DND-41 (cell line): ENCODE results near the gene UBE3C.

Experiments used
- ATAC-seq: fragments of 200-7000 bp; cut with Tn5 transposase; 3 replicates; pipeline ENCODE4 v1.9.1; 2021; ENCODE audit warnings: low read depth; ENCODE audit not compliant: insufficient read depth
- DNase-seq: peaks from one replicate; pipeline ENCODE4 v3.0.0-alpha.2; 2020
- H2AFZ ChIP-seq: 2 replicates; pipeline ENCODE4 v1.6.0; 2012; ENCODE audit warnings: low read depth, low read length
- H3K27ac ChIP-seq: 2 replicates; pipeline ENCODE4 v1.5.1; 2012; ENCODE audit warnings: low read length, inconsistent platforms
- H3K27me3 ChIP-seq: fragments of 200-600 bp; sonication (generic); 2 replicates; pipeline ENCODE4 v1.6.0; 2012; ENCODE audit warnings: low read length, mild to moderate bottlenecking, inconsistent platforms; ENCODE audit not compliant: insufficient read depth, poor library complexity
- H3K36me3 ChIP-seq: 2 replicates; pipeline ENCODE4 v1.5.1; 2012; ENCODE audit warnings: low read length, inconsistent platforms; ENCODE audit not compliant: insufficient read depth
- H3K4me1 ChIP-seq: 2 replicates; pipeline ENCODE4 v1.5.1; 2012; ENCODE audit warnings: mild to moderate bottlenecking, low read length; ENCODE audit not compliant: insufficient read depth
- H3K4me2 ChIP-seq: 2 replicates; pipeline ENCODE4 v1.6.0; 2012; ENCODE audit warnings: mild to moderate bottlenecking, moderate library complexity, low read length, inconsistent platforms; ENCODE audit not compliant: insufficient read depth
- H3K4me3 ChIP-seq, 2 experiments: fragments of 200-600 bp in 1 of 2; shearing (Covaris generic) in 1 of 2; 2 replicates each; pipeline ENCODE4 v1.5.1; 2012 to 2016; ENCODE audit warnings: inconsistent platforms in 2 of 2, low read length in 2 of 2, mild to moderate bottlenecking in 2 of 2, low read depth in 1 of 2, moderate library complexity in 1 of 2
- H3K79me2 ChIP-seq: 2 replicates; pipeline ENCODE4 v1.6.0; 2012; ENCODE audit warnings: low read length, inconsistent platforms; ENCODE audit not compliant: insufficient read depth
- H3K9ac ChIP-seq: 2 replicates; pipeline ENCODE4 v1.6.0; 2012; ENCODE audit warnings: low read depth, mild to moderate bottlenecking, inconsistent platforms, low read length, moderate library complexity
- H3K9me3 ChIP-seq: 2 replicates; pipeline ENCODE4 v1.5.1; 2012; ENCODE audit warnings: low read length, moderate library complexity, mild to moderate bottlenecking, inconsistent platforms; ENCODE audit not compliant: insufficient read depth, severe bottlenecking
- H4K20me1 ChIP-seq: 2 replicates; pipeline ENCODE4 v1.6.0; 2012; ENCODE audit warnings: low read length; ENCODE audit not compliant: insufficient read depth
- CTCF ChIP-seq: IDR thresholded peaks from 2 replicates; pipeline ENCODE4 v1.5.1; 2012; ENCODE audit warnings: borderline replicate concordance, low read length, moderate library complexity, mild to moderate bottlenecking; ENCODE audit not compliant: poor library complexity, severe bottlenecking; ENCODE audit errors: extremely low read depth
- EZH2 ChIP-seq: IDR thresholded peaks from 3 replicates; pipeline ENCODE4 v1.6.1; 2012; ENCODE audit warnings: borderline replicate concordance, low read depth, mild to moderate bottlenecking, moderate library complexity, low read length, inconsistent platforms; ENCODE audit not compliant: severe bottlenecking

Gene UBE3C

DNA sequence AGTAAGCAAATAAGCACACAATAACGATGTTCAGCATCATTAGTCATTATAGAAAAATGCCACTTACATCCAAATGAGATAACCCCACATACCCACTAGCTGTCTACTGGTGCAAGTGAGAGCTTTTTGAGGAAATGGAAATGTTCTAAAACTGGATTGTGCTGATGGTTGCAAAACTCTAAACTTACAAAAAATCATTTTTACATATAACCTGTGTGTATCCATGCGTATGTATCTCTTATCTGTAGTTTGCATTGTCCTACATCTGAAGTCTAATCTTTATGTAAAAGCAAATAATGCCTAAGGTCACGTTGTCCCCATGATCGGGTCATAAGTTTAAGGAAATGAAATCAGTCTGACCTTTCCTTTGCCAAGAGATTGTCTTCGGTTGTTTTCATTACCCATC, 116.5 kb downstream of the UBE3C start:
- Histone ChIP-seq H3K79me2 (no peaks in the 10 kb centered on the region; the same call in 1 of the 2 replicates), H3K27me3 (no peaks in the 10 kb centered on the region), H4K20me1 (no peaks in the 10 kb centered on the region; the same call in 1 of the 2 replicates), H3K9me3 (no peaks in the 10 kb centered on the region), H3K9ac (no peak overlapping the region), H3K4me1 (no peaks in the 10 kb centered on the region), H3K36me3 (peaks cover 93% of the 10 kb centered on the region), H3K27ac (no peak overlapping the region), H2AFZ (no peak overlapping the region), H3K4me2 (no peak overlapping the region), H3K4me3 (no peak overlapping the region)
- no peak for TF ChIP-seq EZH2
- no peak for TF ChIP-seq CTCF
- DNase-seq (no peak), ATAC-seq (no peak)

DNA sequence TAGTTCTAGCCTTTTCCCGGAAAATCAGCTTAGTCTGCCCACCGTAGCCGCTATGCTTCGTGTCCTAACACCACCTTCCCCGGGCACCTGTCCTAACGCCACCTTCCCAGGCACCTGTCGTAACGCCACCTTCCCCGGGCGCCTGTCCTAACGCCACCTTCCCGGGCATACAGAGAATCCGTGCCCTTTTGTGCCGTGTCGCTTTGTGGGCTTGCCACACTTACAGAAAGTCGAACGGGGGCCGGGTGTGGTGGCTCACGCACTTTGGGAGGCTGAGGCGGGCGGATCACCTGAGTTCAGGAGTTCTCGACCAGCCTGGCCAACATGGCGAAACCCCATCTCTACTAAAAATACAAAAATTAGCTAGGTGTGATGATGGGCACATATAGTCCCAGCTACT, 124.4 kb downstream of the UBE3C start:
- H4K20me1 ChIP-seq = peaks cover 9% of the 10 kb centered on the region
- no peak for TF ChIP-seq EZH2
- TF ChIP-seq CTCF = no peak
- no peak for ATAC-seq
- peaks cover 4% of the 10 kb centered on the region; the same call in 1 of the 2 replicates for H3K79me2 ChIP-seq
- DNase-seq = no peak
- H3K4me1 ChIP-seq = no peaks in the 10 kb centered on the region
- H3K27ac ChIP-seq = no peak overlapping the region
- no peak overlapping the region for H3K4me2 ChIP-seq
- no peak overlapping the region for H3K9ac ChIP-seq
- H3K9me3 ChIP-seq = no peaks in the 10 kb centered on the region
- peaks cover 78% of the 10 kb centered on the region for H3K36me3 ChIP-seq
- H3K27me3 ChIP-seq = no peaks in the 10 kb centered on the region
- no peak overlapping the region for H3K4me3 ChIP-seq
- H2AFZ ChIP-seq = no peak overlapping the region

DNA sequence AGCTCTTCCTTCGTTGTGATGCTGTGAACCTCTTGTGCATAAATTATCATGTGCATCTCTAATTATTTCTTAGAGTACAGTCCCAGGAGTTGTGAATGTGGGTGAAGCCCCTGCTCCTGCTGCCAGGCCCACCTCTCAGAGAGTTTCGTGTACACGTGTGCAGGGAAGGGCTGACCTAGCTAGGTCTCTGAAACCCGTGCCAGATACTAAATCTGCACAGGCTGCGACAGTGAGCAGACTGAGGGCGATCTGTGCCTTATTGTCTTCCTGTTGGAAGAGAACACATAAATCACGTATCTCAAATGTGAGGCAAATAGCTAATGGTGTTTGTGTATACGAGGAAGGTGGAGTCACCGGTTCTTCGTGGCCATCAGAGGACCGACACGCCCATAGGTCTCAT, 126.3 kb downstream of the UBE3C start:
- ATAC-seq (no peak), DNase-seq (no peak)
- Histone ChIP-seq H3K79me2 (peaks cover 4% of the 10 kb centered on the region; the same call in 1 of the 2 replicates), H3K4me2 (no peak overlapping the region), H3K9ac (no peak overlapping the region), H2AFZ (no peak overlapping the region), H3K9me3 (no peaks in the 10 kb centered on the region), H3K27ac (no peak overlapping the region), H4K20me1 (peaks cover 9% of the 10 kb centered on the region), H3K27me3 (no peaks in the 10 kb centered on the region), H3K36me3 (peaks cover 75% of the 10 kb centered on the region), H3K4me1 (no peaks in the 10 kb centered on the region), H3K4me3 (no peak overlapping the region)
- TF ChIP-seq EZH2 (no peak), CTCF (no peak)

DNA sequence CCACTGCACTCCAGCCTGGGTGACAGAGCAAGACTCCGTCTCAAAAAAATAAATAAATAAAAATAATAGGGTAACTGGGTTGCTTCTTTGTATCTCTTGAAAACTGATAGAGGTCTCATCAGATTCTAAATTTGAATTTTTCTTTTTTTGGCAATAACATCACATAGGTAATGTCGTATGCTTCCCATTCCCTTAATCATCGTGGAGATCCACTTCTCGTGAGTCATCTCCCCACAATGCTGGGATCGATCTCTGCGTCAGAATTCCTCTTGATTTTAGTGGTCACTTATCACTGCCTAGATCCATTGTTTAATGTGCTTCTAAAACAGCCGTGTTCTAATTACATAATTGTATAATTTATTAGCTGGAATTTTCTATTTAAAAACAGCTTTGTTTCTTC, 127.5 kb downstream of the UBE3C start:
- H3K9ac ChIP-seq = no peak overlapping the region
- TF ChIP-seq CTCF = no peak
- TF ChIP-seq EZH2 = no peak
- ATAC-seq = no peak

More for the DNA sequence above, 127.5 kb downstream of the UBE3C start:
- Histone ChIP-seq H4K20me1 (peaks cover 9% of the 10 kb centered on the region), H3K4me2 (no peak overlapping the region), H3K4me1 (no peaks in the 10 kb centered on the region), H3K79me2 (peaks cover 4% of the 10 kb centered on the region; the same call in 1 of the 2 replicates), H3K36me3 (peaks cover 78% of the 10 kb centered on the region), H3K27ac (no peak overlapping the region), H3K27me3 (no peaks in the 10 kb centered on the region), H3K9me3 (no peaks in the 10 kb centered on the region), H2AFZ (no peak overlapping the region), H3K4me3 (no peak overlapping the region)
- DNase-seq = no peak
